H9 (cell line): Measurements from ENCODE around the gene PRSS21. TPM values are rescaled to one million over a fixed set of nuclear protein-coding genes. Genes with fewer than 3 reads are reported as not detected.
A peak's percentile ranks its signal among the peaks of the same experiment; 100 is the strongest.

Experiments used
- DNase-seq: peaks from one replicate; pipeline ENCODE4 v3.0.0-alpha.2; 2017
- H2AFZ ChIP-seq: one replicate; pipeline ENCODE4 v1.6.1; 2013; ENCODE audit warnings: mild to moderate bottlenecking, low read length, control low read depth, moderate library complexity
- H2AK5ac ChIP-seq: 2 replicates; pipeline ENCODE4 v1.6.1; 2013; ENCODE audit warnings: low read length, control low read depth, mixed read lengths; ENCODE audit not compliant: insufficient read length
- H2BK120ac ChIP-seq: one replicate; pipeline ENCODE4 v1.6.1; 2013; ENCODE audit warnings: low read depth, mild to moderate bottlenecking, low read length, control low read depth, inconsistent platforms; ENCODE audit not compliant: poor library complexity, severe bottlenecking
- H2BK12ac ChIP-seq: 2 replicates; pipeline ENCODE4 v1.6.1; 2013; ENCODE audit warnings: low read length, control low read depth, mixed read lengths, low read depth; ENCODE audit not compliant: insufficient read length
- H2BK15ac ChIP-seq: 2 replicates; pipeline ENCODE4 v1.6.1; 2013; ENCODE audit warnings: low read depth, low read length, control low read depth
- H2BK20ac ChIP-seq: one replicate; pipeline ENCODE4 v1.6.1; 2013; ENCODE audit warnings: low read depth, mild to moderate bottlenecking, low read length, control low read depth, inconsistent platforms; ENCODE audit not compliant: poor library complexity, severe bottlenecking
- H2BK5ac ChIP-seq: 2 replicates; pipeline ENCODE4 v1.6.1; 2013; ENCODE audit warnings: low read length, control low read depth, mixed read lengths; ENCODE audit not compliant: insufficient read length
- H3K14ac ChIP-seq: 2 replicates; pipeline ENCODE4 v1.6.1; 2013; ENCODE audit warnings: low read length, control low read depth; ENCODE audit not compliant: insufficient read depth
- H3K18ac ChIP-seq: 2 replicates; pipeline ENCODE4 v1.6.1; 2013; ENCODE audit warnings: low read depth, mild to moderate bottlenecking, mixed read lengths, low read length, control low read depth; ENCODE audit not compliant: insufficient read length
- H3K23ac ChIP-seq: 2 replicates; pipeline ENCODE4 v1.6.1; 2013; ENCODE audit warnings: low read length, control low read depth, mixed read lengths, low read depth; ENCODE audit not compliant: insufficient read length
- H3K23me2 ChIP-seq: 2 replicates; pipeline ENCODE4 v1.6.1; 2013; ENCODE audit warnings: low read depth, mild to moderate bottlenecking, mixed read lengths, low read length, control low read depth; ENCODE audit not compliant: insufficient read length, poor library complexity, severe bottlenecking
- H3K27ac ChIP-seq: 2 replicates; pipeline ENCODE4 v1.5.1; 2013; ENCODE audit warnings: low read length, control low read depth, mixed read lengths, low read depth; ENCODE audit not compliant: insufficient read length
- H3K27me3 ChIP-seq: 2 replicates; pipeline ENCODE4 v1.6.1; 2013; ENCODE audit warnings: low read length, control low read depth, inconsistent platforms; ENCODE audit not compliant: insufficient read depth
- H3K4ac ChIP-seq: 2 replicates; pipeline ENCODE4 v1.6.1; 2013; ENCODE audit warnings: low read depth, mild to moderate bottlenecking, control low read depth, inconsistent platforms, low read length, moderate library complexity
- H3K4me1 ChIP-seq: 2 replicates; pipeline ENCODE4 v1.6.1; 2013; ENCODE audit warnings: low read length, control low read depth, inconsistent platforms; ENCODE audit not compliant: insufficient read depth
- H3K4me2 ChIP-seq: 2 replicates; pipeline ENCODE4 v1.6.1; 2013; ENCODE audit warnings: low read length, control low read depth, mixed read lengths; ENCODE audit not compliant: insufficient read length, insufficient read depth
- H3K56ac ChIP-seq: 2 replicates; pipeline ENCODE4 v1.6.1; 2013; ENCODE audit warnings: low read depth, mild to moderate bottlenecking, mixed read lengths, low read length, control low read depth; ENCODE audit not compliant: insufficient read length
- H3K79me1 ChIP-seq: 2 replicates; pipeline ENCODE4 v1.6.1; 2013; ENCODE audit warnings: low read depth, mild to moderate bottlenecking, moderate library complexity, low read length, control low read depth, inconsistent platforms; ENCODE audit not compliant: insufficient read depth, poor library complexity, severe bottlenecking
- H3K79me2 ChIP-seq: 2 replicates; pipeline ENCODE4 v1.6.1; 2013; ENCODE audit warnings: low read length, control low read depth, inconsistent platforms; ENCODE audit not compliant: insufficient read depth
- H3K9ac ChIP-seq: 2 replicates; pipeline ENCODE4 v1.6.1; 2013; ENCODE audit warnings: low read length, control low read depth, mixed read lengths; ENCODE audit not compliant: insufficient read length; ENCODE audit errors: extremely low read depth
- H3K9me3 ChIP-seq: one replicate; pipeline ENCODE4 v1.6.1; 2013; ENCODE audit warnings: low read depth, low read length, inconsistent platforms; ENCODE audit not compliant: control insufficient read depth
- H3T11ph ChIP-seq: one replicate; pipeline ENCODE4 v1.6.1; 2013; ENCODE audit warnings: mild to moderate bottlenecking, low read length, control low read depth, inconsistent platforms
- H4K20me1 ChIP-seq: one replicate; pipeline ENCODE4 v1.6.1; 2013; ENCODE audit not compliant: control insufficient read depth, insufficient read length, insufficient read depth
- H4K5ac ChIP-seq: 2 replicates; pipeline ENCODE4 v1.6.1; 2013; ENCODE audit warnings: low read depth, mild to moderate bottlenecking, mixed read lengths, low read length, control low read depth; ENCODE audit not compliant: insufficient read length
- H4K8ac ChIP-seq: replicated peaks from 2 replicates; pipeline ENCODE4 v1.6.1; 2013; ENCODE audit warnings: low read length, control low read depth, mixed read lengths, low read depth; ENCODE audit not compliant: insufficient read length
- H4K91ac ChIP-seq: 2 replicates; pipeline ENCODE4 v1.6.1; 2013; ENCODE audit warnings: low read depth, mild to moderate bottlenecking, moderate library complexity, mixed read lengths, low read length, control low read depth; ENCODE audit not compliant: insufficient read length
- H3K27ac Mint-ChIP-seq, 3 experiments: 2 replicates in 2 of 3; 3 replicates in 1 of 3; pipeline ENCODE4 v1.8.0; 2020 to 2021; ENCODE audit warnings: mixed read lengths in 3 of 3, mild to moderate bottlenecking in 1 of 3, moderate library complexity in 1 of 3
- H3K27me3 Mint-ChIP-seq: 2 replicates; pipeline ENCODE4 v1.8.0; 2021; ENCODE audit warnings: low read depth, mild to moderate bottlenecking, moderate library complexity, mixed read lengths
- H3K36me3 Mint-ChIP-seq, 3 experiments: 2 replicates in 2 of 3; 3 replicates in 1 of 3; pipeline ENCODE4 v1.8.0; 2020 to 2021; ENCODE audit warnings: low read depth in 3 of 3, mixed read lengths in 3 of 3; ENCODE audit not compliant: insufficient read depth in 1 of 3
- H3K4me1 Mint-ChIP-seq, 2 experiments: 2 replicates each; pipeline ENCODE4 v1.8.0; 2020; ENCODE audit warnings: mixed read lengths in 2 of 2
- H3K4me3 Mint-ChIP-seq, 2 experiments: 2 replicates in 1 of 2; 3 replicates in 1 of 2; pipeline ENCODE4 v1.8.0; 2020 to 2021; ENCODE audit warnings: mild to moderate bottlenecking in 2 of 2, mixed read lengths in 2 of 2, moderate library complexity in 1 of 2
- H3K9me3 Mint-ChIP-seq, 2 experiments: 2 replicates in 1 of 2; 3 replicates in 1 of 2; pipeline ENCODE4 v1.8.0; 2020; ENCODE audit warnings: mild to moderate bottlenecking in 2 of 2, mixed read lengths in 2 of 2, moderate library complexity in 1 of 2
- CTCF ChIP-seq: fragments of 200-600 bp; sonication (generic); conservative IDR thresholded peaks from 3 replicates; pipeline ENCODE4 v1.8.0; 2021; ENCODE audit warnings: antibody characterized with exemption, mild to moderate bottlenecking
- WGBS: extraction: QIAGEN DNeasy Blood & Tissue Kit; methylation state at CpG from one replicate; pipeline ENCODE4 v1.1.7; 2013; ENCODE audit warnings: missing lambda C conversion rate, low lambda C conversion rate, mixed read lengths; ENCODE audit not compliant: insufficient read length; ENCODE audit errors: extremely low coverage; 5-methylcytosine and 5-hydroxymethylcytosine counted together
- total RNA-seq: library from RNA; stranded (reverse); gene quantifications from 2 replicates; pipeline ENCODE4 v1.2.1, GENCODE V29; 2021

Gene PRSS21
- total RNA-seq, 1 experiment from 2014 or later, result not detected

- no peak overlapping the region for H2BK12ac ChIP-seq
- H4K20me1 ChIP-seq, result no peaks in the 10 kb centered on the region
- peaks cover 7% of the 10 kb centered on the region for H3K23me2 ChIP-seq
- H3K79me1 ChIP-seq, result no peaks in the 10 kb centered on the region
- no peak; the same call in 2 of the 3 replicates for TF ChIP-seq CTCF
- H4K5ac ChIP-seq, result no peak overlapping the region
- peak; percentile 41 for DNase-seq
- peaks cover 3% of the 10 kb centered on the region for H3K27me3 Mint-ChIP-seq
- H3K4me1 ChIP-seq, result no peaks in the 10 kb centered on the region
- no peak overlapping the region for H3K4ac ChIP-seq
- H3K18ac ChIP-seq, result no peak overlapping the region
- no peak overlapping the region for H2BK15ac ChIP-seq
- peaks cover 17 to 31% of the 10 kb centered on the region in 2 experiments for H3K4me1 Mint-ChIP-seq
- no peak overlapping the region for H3K27ac ChIP-seq
- H3K27me3 ChIP-seq, result no peaks in the 10 kb centered on the region
- H3K14ac ChIP-seq, result no peak overlapping the region; the same call in 1 of the 2 replicates
- H3K9me3 Mint-ChIP-seq, result no peaks in the 10 kb centered on the region
- H4K8ac ChIP-seq, result no peak overlapping the region
- no peak overlapping the region for H2AFZ ChIP-seq
- H3K79me2 ChIP-seq, result no peaks in the 10 kb centered on the region; the same call in 1 of the 2 replicates
- H3T11ph ChIP-seq, result no peak overlapping the region
- peaks cover 0 to 6% (median 5%) of the 10 kb centered on the region in 3 experiments; a peak in 4 of 7 replicates for H3K36me3 Mint-ChIP-seq
- no peak overlapping the region for H2BK5ac ChIP-seq
- peak overlapping the region; percentile 20 for H4K91ac ChIP-seq
- H2BK20ac ChIP-seq, result no peak overlapping the region
- no peak overlapping the region for H3K9ac ChIP-seq
- no peak overlapping the region for H3K4me2 ChIP-seq
- H3K27ac Mint-ChIP-seq, result peak overlapping the region in 1 of 3 experiments; percentile 21; a peak in 1 of 7 replicates
- WGBS, result no CpG with 5 or more reads among the region's 20 CpGs
- no peak overlapping the region for H3K4me3 Mint-ChIP-seq
- no peak overlapping the region for H3K56ac ChIP-seq
- no peak overlapping the region for H2AK5ac ChIP-seq
- H3K9me3 ChIP-seq, result no peaks in the 10 kb centered on the region
- H3K23ac ChIP-seq, result no peak overlapping the region
- H2BK120ac ChIP-seq, result no peak overlapping the region
These were observed 34.3 kb upstream of the PRSS21 start for GRCh38 chr16:2782583-2783351.
